HEK293 (cell line): ENCODE results near the gene THG1L.
A peak's percentile ranks its signal among the peaks of the same experiment; 100 is the strongest.

Experiments
- CTCF ChIA-PET: fragments of 350-600 bp; formaldehyde crosslinking; extraction: SDS; loops from one replicate; lab custom pipeline; 2021; ENCODE audit warnings: antibody characterized with exemption; lab: Yijun Ruan, JAX
- POLR2A ChIA-PET: fragments of 300-600 bp; formaldehyde crosslinking; extraction: SDS; loops from one replicate; lab custom pipeline; 2020; ENCODE audit warnings: antibody characterized with exemption, inconsistent platforms; lab: Yijun Ruan, JAX
- H3K27ac ChIP-seq: fragments of 200-500 bp; sonication (Bioruptor generic); 2 replicates; pipeline ENCODE4 v1.5.1; 2014; ENCODE audit warnings: low read depth, low read length, control low read depth, inconsistent platforms; ENCODE audit errors: extremely low read depth
- H3K36me3 ChIP-seq, 2 experiments: fragments of 200-500 bp in 1 of 2; sonication (Bioruptor generic) in 1 of 2; 1 replicate in 1 of 2; 2 replicates in 1 of 2; pipeline ENCODE4 v1.5.1; 2014 to 2017; ENCODE audit warnings: inconsistent platforms in 2 of 2, low read length in 2 of 2; ENCODE audit not compliant: control insufficient read depth in 2 of 2, insufficient read depth in 1 of 2
- H3K4me1 ChIP-seq: fragments of 200-500 bp; sonication (Bioruptor generic); 2 replicates; pipeline ENCODE4 v1.5.1; 2014; ENCODE audit warnings: mild to moderate bottlenecking, low read length, inconsistent platforms; ENCODE audit not compliant: control insufficient read depth, insufficient read depth
- H3K4me3 ChIP-seq: 2 replicates; pipeline ENCODE4 v1.5.1; 2011; ENCODE audit warnings: low read depth, mild to moderate bottlenecking, control low read depth, low read length, moderate library complexity
- H3K9me3 ChIP-seq: fragments of 200-500 bp; sonication (Bioruptor generic); 2 replicates; pipeline ENCODE4 v1.5.1; 2014; ENCODE audit warnings: low read depth, low read length, inconsistent platforms; ENCODE audit not compliant: control insufficient read depth, insufficient read depth
- GFI1B ChIP-seq: fragments of 450-650 bp; formaldehyde crosslinking; IDR thresholded peaks from 2 replicates; pipeline ENCODE4 v1.5.1; 2016; ENCODE audit warnings: missing biosample characterization, missing genetic modification characterization
- HOXD13 ChIP-seq: sonication (generic); formaldehyde crosslinking; IDR thresholded peaks from 2 replicates; pipeline ENCODE4 v1.8.0; 2022; ENCODE audit warnings: missing genetic modification reagents, borderline replicate concordance
- MEIS1 ChIP-seq: sonication (generic); formaldehyde crosslinking; IDR thresholded peaks from 2 replicates; pipeline ENCODE4 v1.8.1; 2022; ENCODE audit warnings: missing genetic modification reagents, mild to moderate bottlenecking, borderline replicate concordance
- SP3 ChIP-seq: fragments of 450-650 bp; formaldehyde crosslinking; IDR thresholded peaks from 2 replicates; pipeline ENCODE4 v1.5.1; 2016; ENCODE audit warnings: missing biosample characterization, missing genetic modification characterization
- YY2 ChIP-seq: fragments of 450-650 bp; formaldehyde crosslinking; IDR thresholded peaks from 2 replicates; pipeline ENCODE4 v1.5.1; 2016; ENCODE audit warnings: missing biosample characterization, missing genetic modification characterization
- ZBTB17 ChIP-seq: fragments of 450-650 bp; formaldehyde crosslinking; IDR thresholded peaks from 2 replicates; pipeline ENCODE4 v1.5.1; 2016; ENCODE audit warnings: missing biosample characterization, missing genetic modification characterization
- ZBTB8A ChIP-seq: fragments of 450-650 bp; formaldehyde crosslinking; IDR thresholded peaks from 2 replicates; pipeline ENCODE4 v1.5.1; 2016; ENCODE audit warnings: missing biosample characterization, missing genetic modification characterization
- ZNF10 ChIP-seq: fragments of 450-650 bp; formaldehyde crosslinking; IDR thresholded peaks from 2 replicates; pipeline ENCODE4 v1.5.1; 2017; ENCODE audit warnings: missing biosample characterization, missing genetic modification characterization
- ZNF146 ChIP-seq: fragments of 450-650 bp; formaldehyde crosslinking; IDR thresholded peaks from 2 replicates; pipeline ENCODE4 v1.5.1; 2016; ENCODE audit warnings: missing biosample characterization, missing genetic modification characterization
- ZNF404 ChIP-seq: fragments of 450-650 bp; formaldehyde crosslinking; IDR thresholded peaks from 2 replicates; pipeline ENCODE4 v1.5.1; 2017; ENCODE audit warnings: missing biosample characterization, missing genetic modification characterization
- ZNF473 ChIP-seq: fragments of 450-650 bp; formaldehyde crosslinking; IDR thresholded peaks from 2 replicates; pipeline ENCODE4 v1.5.1; 2017; ENCODE audit warnings: missing biosample characterization, missing genetic modification characterization
- ZNF510 ChIP-seq: fragments of 450-650 bp; formaldehyde crosslinking; IDR thresholded peaks from 2 replicates; pipeline ENCODE4 v1.5.1; 2018; ENCODE audit warnings: mild to moderate bottlenecking, missing genetic modification characterization, missing biosample characterization; ENCODE audit not compliant: insufficient replicate concordance
- ZNF514 ChIP-seq: fragments of 450-650 bp; formaldehyde crosslinking; IDR thresholded peaks from 2 replicates; pipeline ENCODE4 v1.5.1; 2016; ENCODE audit warnings: missing biosample characterization, missing genetic modification characterization
- ZNF558 ChIP-seq: fragments of 450-650 bp; formaldehyde crosslinking; IDR thresholded peaks from 2 replicates; pipeline ENCODE4 v1.5.1; 2016; ENCODE audit warnings: missing biosample characterization, missing genetic modification characterization
- ZNF621 ChIP-seq: fragments of 450-650 bp; formaldehyde crosslinking; IDR thresholded peaks from 2 replicates; pipeline ENCODE4 v1.5.1; 2017; ENCODE audit warnings: missing biosample characterization, missing genetic modification characterization
- ZNF624 ChIP-seq: fragments of 450-650 bp; formaldehyde crosslinking; IDR thresholded peaks from 2 replicates; pipeline ENCODE4 v1.5.1; 2017; ENCODE audit warnings: missing biosample characterization, missing genetic modification characterization
- ZNF660 ChIP-seq: fragments of 450-650 bp; IDR thresholded peaks from 2 replicates; pipeline ENCODE4 v1.5.1; 2018; ENCODE audit warnings: missing biosample characterization, mild to moderate bottlenecking, missing genetic modification characterization
- ZNF792 ChIP-seq: fragments of 450-650 bp; formaldehyde crosslinking; IDR thresholded peaks from 2 replicates; pipeline ENCODE4 v1.5.1; 2016; ENCODE audit warnings: missing biosample characterization, missing genetic modification characterization
- TF ChIP-seq, protein P1 (sequence below): fragments of 450-650 bp; formaldehyde crosslinking; optimal IDR thresholded peaks from 2 replicates; pipeline ENCODE3; 2016; ENCODE audit warnings: missing biosample characterization, mild to moderate bottlenecking, missing genetic modification characterization
- TF ChIP-seq, protein P2 (sequence below): fragments of 450-650 bp; formaldehyde crosslinking; IDR thresholded peaks from 2 replicates; pipeline ENCODE4 v1.5.1; 2016; ENCODE audit warnings: missing biosample characterization, missing genetic modification characterization, low read depth
- TF ChIP-seq, protein P3 (sequence below): fragments of 450-650 bp; formaldehyde crosslinking; IDR thresholded peaks from 2 replicates; pipeline ENCODE4 v1.5.1; 2017; ENCODE audit warnings: missing biosample characterization, missing genetic modification characterization
- TF ChIP-seq, protein P4 (sequence below): fragments of 450-650 bp; formaldehyde crosslinking; IDR thresholded peaks from 2 replicates; pipeline ENCODE4 v1.5.1; 2016; ENCODE audit warnings: missing biosample characterization, missing genetic modification characterization
- TF ChIP-seq, protein P5 (sequence below): fragments of 450-650 bp; formaldehyde crosslinking; IDR thresholded peaks from 2 replicates; pipeline ENCODE4 v1.5.1; 2017; ENCODE audit warnings: missing biosample characterization, mild to moderate bottlenecking, missing genetic modification characterization, moderate library complexity

The THG1L gene

DNA sequence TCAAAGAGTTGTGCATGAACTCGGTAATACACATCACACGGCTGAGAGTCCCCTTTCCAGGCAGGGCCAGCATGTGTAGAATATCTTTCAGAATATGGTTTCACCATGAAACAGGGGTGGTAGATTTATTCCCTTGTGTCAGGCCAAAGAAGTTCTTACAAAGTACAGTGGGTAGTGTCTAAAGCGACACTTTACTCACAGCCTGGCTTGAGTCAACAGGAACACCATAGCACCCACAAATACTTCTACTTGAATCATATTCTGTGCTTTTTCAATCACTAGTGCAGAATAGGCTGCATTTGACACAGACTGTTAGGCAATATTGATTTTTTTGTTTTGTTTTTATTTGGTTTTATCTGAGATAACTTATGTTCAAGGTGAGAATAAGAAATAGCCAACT is 24.9 kb downstream of the THG1L start:
- TF ChIP-seq ZNF514 (tag by site-specific recombination), result no peak
- POLR2A ChIA-PET, result no interaction called here
- Histone ChIP-seq H3K36me3 (peaks cover 30 to 58% of the 10 kb centered on the region in 2 experiments), H3K27ac (no peak overlapping the region), H3K9me3 (no peaks in the 10 kb centered on the region), H3K4me3 (no peak overlapping the region), H3K4me1 (no peaks in the 10 kb centered on the region)
- CTCF ChIA-PET, result interaction anchor here (1.2 kb wide), 1 partner anchor 239 kb away, joined by 3 read pairs; no protein-coding TSS in a partner anchor

DNA sequence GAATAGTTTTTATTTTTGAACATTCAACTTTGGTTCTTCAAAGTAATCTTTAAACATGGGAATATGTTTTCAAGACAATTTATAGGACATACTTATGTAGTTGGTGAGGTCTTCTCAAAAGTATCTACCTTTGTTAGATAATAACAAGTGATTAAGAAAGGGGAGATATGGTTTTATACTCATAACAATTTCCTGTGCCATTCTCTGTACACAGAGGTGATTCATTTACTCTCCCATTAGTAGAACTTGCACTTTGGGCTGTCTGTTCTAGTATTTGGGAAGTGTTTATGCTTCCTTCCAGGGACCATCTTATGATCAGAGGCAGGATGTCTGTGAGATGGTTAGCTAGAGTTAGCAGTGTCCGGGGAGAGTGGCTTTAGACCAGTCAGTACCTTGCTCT is 27.5 kb downstream of the THG1L start:
- Histone ChIP-seq H3K27ac (no peak overlapping the region), H3K36me3 (peaks cover 24 to 43% of the 10 kb centered on the region in 2 experiments), H3K4me3 (no peak overlapping the region), H3K4me1 (no peaks in the 10 kb centered on the region), H3K9me3 (no peaks in the 10 kb centered on the region)
- TF ChIP-seq ZNF10 (tag by site-specific recombination) (no peak), HOXD13 (CRISPR knock-in tag) (no peak), ZNF624 (tag by site-specific recombination) (no peak), ZNF146 (no peak), SP3 (tag by site-specific recombination) (no peak), ZNF792 (tag by site-specific recombination) (no peak), ZBTB8A (tag by site-specific recombination) (no peak), ZNF558 (no peak), GFI1B (tag by site-specific recombination) (no peak), ZNF404 (tag by site-specific recombination) (no peak), MEIS1 (no peak), ZNF473 (tag by site-specific recombination) (no peak)
- POLR2A ChIA-PET, result no interaction called here
- CTCF ChIA-PET, result interaction anchor here (0.7 to 1.6 kb wide), 4 partner anchors 10 to 317 kb away, joined by 3 to 4 read pairs (median 3); partner anchors contain the start of gene LSM11

DNA sequence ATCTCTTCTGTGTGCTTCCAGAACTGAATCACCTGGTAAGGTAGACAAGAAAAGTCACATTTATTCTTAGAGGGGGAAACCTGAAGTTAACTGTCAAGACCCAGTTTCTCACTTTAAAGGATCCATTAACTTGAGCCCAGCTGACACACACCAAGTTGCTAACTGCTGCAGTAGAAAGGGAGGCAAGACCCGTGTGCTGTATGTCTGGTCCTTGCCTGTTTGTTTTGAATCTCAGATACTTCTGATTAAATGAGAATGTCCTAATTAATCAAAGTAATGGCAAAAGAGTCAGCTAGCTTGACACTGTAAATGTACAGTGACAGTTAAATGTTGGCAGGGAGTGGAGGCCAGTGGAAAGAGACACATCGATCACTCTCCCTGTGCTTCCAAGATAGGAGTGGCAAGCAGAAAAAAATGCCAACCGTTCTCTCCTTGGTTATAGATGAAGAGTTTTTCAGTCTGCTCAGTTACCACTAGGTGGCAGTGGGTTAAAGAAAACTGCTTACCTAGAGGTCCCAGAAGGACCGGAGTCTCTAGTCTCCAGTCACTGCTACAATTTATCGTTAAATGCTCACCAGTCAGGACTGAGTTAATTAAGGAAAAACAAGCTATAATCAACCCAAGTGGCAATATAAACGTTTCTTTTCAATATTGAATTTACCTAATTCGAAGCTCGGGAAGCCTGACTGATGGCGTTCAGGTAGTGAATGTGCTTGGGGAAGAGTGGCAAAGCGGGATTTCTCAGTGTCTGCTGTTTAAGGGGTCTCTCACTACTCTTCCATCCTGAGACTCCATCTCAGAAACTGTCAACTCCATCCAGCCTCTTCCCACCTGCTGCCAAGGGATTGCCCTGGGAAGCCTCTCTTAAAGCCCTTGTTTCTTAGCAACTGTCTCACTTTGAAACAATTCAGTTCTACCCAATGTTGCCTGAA is 30.7 kb downstream of the THG1L start:
- ChIA-PET POLR2A (no interaction called here), CTCF (interaction anchor here (0.5 to 3.6 kb wide), 50 partner anchors 8 to 1455 kb away, joined by 3 to 16 read pairs (median 4); partner anchors contain the start of gene LSM11)
- Histone ChIP-seq H3K4me3 (no peak overlapping the region), H3K36me3 (peaks cover 7 to 20% of the 10 kb centered on the region in 2 experiments), H3K4me1 (no peaks in the 10 kb centered on the region), H3K27ac (no peak overlapping the region), H3K9me3 (no peaks in the 10 kb centered on the region)
- TF ChIP-seq, protein P1, sequence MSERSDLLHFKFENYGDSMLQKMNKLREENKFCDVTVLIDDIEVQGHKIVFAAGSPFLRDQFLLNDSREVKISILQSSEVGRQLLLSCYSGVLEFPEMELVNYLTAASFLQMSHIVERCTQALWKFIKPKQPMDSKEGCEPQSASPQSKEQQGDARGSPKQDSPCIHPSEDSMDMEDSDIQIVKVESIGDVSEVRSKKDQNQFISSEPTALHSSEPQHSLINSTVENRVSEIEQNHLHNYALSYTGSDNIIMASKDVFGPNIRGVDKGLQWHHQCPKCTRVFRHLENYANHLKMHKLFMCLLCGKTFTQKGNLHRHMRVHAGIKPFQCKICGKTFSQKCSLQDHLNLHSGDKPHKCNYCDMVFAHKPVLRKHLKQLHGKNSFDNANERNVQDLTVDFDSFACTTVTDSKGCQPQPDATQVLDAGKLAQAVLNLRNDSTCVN (tag by site-specific recombination), result no peak
- TF ChIP-seq, protein P2, sequence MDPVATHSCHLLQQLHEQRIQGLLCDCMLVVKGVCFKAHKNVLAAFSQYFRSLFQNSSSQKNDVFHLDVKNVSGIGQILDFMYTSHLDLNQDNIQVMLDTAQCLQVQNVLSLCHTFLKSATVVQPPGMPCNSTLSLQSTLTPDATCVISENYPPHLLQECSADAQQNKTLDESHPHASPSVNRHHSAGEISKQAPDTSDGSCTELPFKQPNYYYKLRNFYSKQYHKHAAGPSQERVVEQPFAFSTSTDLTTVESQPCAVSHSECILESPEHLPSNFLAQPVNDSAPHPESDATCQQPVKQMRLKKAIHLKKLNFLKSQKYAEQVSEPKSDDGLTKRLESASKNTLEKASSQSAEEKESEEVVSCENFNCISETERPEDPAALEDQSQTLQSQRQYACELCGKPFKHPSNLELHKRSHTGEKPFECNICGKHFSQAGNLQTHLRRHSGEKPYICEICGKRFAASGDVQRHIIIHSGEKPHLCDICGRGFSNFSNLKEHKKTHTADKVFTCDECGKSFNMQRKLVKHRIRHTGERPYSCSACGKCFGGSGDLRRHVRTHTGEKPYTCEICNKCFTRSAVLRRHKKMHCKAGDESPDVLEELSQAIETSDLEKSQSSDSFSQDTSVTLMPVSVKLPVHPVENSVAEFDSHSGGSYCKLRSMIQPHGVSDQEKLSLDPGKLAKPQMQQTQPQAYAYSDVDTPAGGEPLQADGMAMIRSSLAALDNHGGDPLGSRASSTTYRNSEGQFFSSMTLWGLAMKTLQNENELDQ (tag by site-specific recombination), result no peak
- TF ChIP-seq ZNF660 (tag by site-specific recombination), result 0 out of 2 replicates have a peak, but pooled peaks have one; percentile 53
- TF ChIP-seq, protein P3, sequence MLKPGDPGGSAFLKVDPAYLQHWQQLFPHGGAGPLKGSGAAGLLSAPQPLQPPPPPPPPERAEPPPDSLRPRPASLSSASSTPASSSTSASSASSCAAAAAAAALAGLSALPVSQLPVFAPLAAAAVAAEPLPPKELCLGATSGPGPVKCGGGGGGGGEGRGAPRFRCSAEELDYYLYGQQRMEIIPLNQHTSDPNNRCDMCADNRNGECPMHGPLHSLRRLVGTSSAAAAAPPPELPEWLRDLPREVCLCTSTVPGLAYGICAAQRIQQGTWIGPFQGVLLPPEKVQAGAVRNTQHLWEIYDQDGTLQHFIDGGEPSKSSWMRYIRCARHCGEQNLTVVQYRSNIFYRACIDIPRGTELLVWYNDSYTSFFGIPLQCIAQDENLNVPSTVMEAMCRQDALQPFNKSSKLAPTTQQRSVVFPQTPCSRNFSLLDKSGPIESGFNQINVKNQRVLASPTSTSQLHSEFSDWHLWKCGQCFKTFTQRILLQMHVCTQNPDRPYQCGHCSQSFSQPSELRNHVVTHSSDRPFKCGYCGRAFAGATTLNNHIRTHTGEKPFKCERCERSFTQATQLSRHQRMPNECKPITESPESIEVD (tag by site-specific recombination), result no peak
- TF ChIP-seq ZNF510, result no peak
- TF ChIP-seq, protein P4, sequence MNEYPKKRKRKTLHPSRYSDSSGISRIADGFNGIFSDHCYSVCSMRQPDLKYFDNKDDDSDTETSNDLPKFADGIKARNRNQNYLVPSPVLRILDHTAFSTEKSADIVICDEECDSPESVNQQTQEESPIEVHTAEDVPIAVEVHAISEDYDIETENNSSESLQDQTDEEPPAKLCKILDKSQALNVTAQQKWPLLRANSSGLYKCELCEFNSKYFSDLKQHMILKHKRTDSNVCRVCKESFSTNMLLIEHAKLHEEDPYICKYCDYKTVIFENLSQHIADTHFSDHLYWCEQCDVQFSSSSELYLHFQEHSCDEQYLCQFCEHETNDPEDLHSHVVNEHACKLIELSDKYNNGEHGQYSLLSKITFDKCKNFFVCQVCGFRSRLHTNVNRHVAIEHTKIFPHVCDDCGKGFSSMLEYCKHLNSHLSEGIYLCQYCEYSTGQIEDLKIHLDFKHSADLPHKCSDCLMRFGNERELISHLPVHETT (tag by site-specific recombination), result no peak
- TF ChIP-seq, protein P5, sequence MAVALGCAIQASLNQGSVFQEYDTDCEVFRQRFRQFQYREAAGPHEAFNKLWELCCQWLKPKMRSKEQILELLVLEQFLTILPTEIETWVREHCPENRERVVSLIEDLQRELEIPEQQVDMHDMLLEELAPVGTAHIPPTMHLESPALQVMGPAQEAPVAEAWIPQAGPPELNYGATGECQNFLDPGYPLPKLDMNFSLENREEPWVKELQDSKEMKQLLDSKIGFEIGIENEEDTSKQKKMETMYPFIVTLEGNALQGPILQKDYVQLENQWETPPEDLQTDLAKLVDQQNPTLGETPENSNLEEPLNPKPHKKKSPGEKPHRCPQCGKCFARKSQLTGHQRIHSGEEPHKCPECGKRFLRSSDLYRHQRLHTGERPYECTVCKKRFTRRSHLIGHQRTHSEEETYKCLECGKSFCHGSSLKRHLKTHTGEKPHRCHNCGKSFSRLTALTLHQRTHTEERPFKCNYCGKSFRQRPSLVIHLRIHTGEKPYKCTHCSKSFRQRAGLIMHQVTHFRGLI, result no peak
- peak; percentile 76 for TF ChIP-seq ZBTB17 (tag by site-specific recombination)
- TF ChIP-seq YY2, result no peak
- TF ChIP-seq ZNF621 (tag by site-specific recombination), result no peak
